Smooth muscle cell (in vitro differentiated cells): ENCODE results near the gene SLC51B. TPM values are rescaled to one million over a fixed set of nuclear protein-coding genes. Genes with fewer than 3 reads are reported as not detected.

Source experiments
- DNase-seq: peaks from one replicate; lab custom pipeline; 2025; ENCODE audit not compliant: unreplicated experiment; lab: John Stamatoyannopoulos, UW
- H2AFZ ChIP-seq: fragments of 200-600 bp; sonication (generic); 2 replicates; pipeline ENCODE4 v1.6.0; 2016; ENCODE audit warnings: antibody characterized with exemption, low read depth, mild to moderate bottlenecking
- H3F3A ChIP-seq: fragments of 200-600 bp; sonication (generic); 2 replicates; pipeline ENCODE4 v1.6.0; 2017; ENCODE audit warnings: antibody characterized with exemption, low read depth
- H3K27ac ChIP-seq: fragments of 200-600 bp; sonication (generic); 2 replicates; pipeline ENCODE4 v1.5.1; 2016; ENCODE audit warnings: low read depth, mild to moderate bottlenecking
- H3K27me3 ChIP-seq: fragments of 200-600 bp; sonication (generic); 2 replicates; pipeline ENCODE4 v1.6.1; 2016; ENCODE audit warnings: low read depth, mild to moderate bottlenecking
- H3K36me3 ChIP-seq: fragments of 200-600 bp; sonication (generic); 2 replicates; pipeline ENCODE4 v1.5.1; 2016; ENCODE audit warnings: low read depth
- H3K4me1 ChIP-seq: fragments of 200-600 bp; sonication (generic); 2 replicates; pipeline ENCODE4 v1.5.1; 2016; ENCODE audit warnings: low read depth
- H3K4me2 ChIP-seq: fragments of 200-600 bp; sonication (generic); 2 replicates; pipeline ENCODE4 v1.6.0; 2016; ENCODE audit warnings: mild to moderate bottlenecking
- H3K4me3 ChIP-seq: fragments of 200-600 bp; sonication (generic); 2 replicates; pipeline ENCODE4 v1.5.1; 2016; ENCODE audit warnings: mild to moderate bottlenecking
- H3K79me2 ChIP-seq: fragments of 200-600 bp; sonication (generic); 2 replicates; pipeline ENCODE4 v1.6.0; 2016; ENCODE audit warnings: low read depth, mild to moderate bottlenecking
- H3K9ac ChIP-seq: fragments of 200-600 bp; sonication (generic); 2 replicates; pipeline ENCODE4 v1.6.0; 2016; ENCODE audit warnings: low read depth
- H3K9me3 ChIP-seq: fragments of 200-600 bp; sonication (generic); replicated peaks from 2 replicates; pipeline ENCODE4 v1.5.1; 2016; ENCODE audit warnings: low read depth
- H4K20me1 ChIP-seq: fragments of 200-600 bp; sonication (generic); 2 replicates; pipeline ENCODE4 v1.6.0; 2016; ENCODE audit warnings: low read depth
- WGBS: methylation state at CpG from one replicate; pipeline ENCODE4 v1.1.7; 2016; ENCODE audit warnings: low lambda C conversion rate; 5-methylcytosine and 5-hydroxymethylcytosine counted together
- polyA plus RNA-seq: library from polyadenylated mRNA; unstranded; fragments of >200 nt; fragmentation: Nextera tagmentation; extraction: Ambion mirVana; gene quantifications from 2 replicates; pipeline ENCODE4 v1.2.1, GENCODE V29; 2016
- total RNA-seq: library from RNA; depleted of rRNA; stranded (reverse); fragments of >200 nt; gene quantifications from 2 replicates; pipeline ENCODE4 v1.2.3, GENCODE V29; 2014
- TF ChIP-seq, protein P1 (sequence below): fragments of 200-600 bp; sonication (generic); IDR thresholded peaks from 2 replicates; pipeline ENCODE4 v1.5.1; 2017; ENCODE audit warnings: borderline replicate concordance, mild to moderate bottlenecking, antibody characterized with exemption; ENCODE audit not compliant: insufficient read depth, poor library complexity, severe bottlenecking

Gene SLC51B
- total and polyA plus RNA-seq, 2 experiments from 2014 or later: not detected

GRCh38 chr15:65056868-65057548 is 11.8 kb downstream of the SLC51B start:
- H2AFZ ChIP-seq: no peak overlapping the region
- WGBS: 71% methylated on average over 8 of the region's 8 CpGs
- no peak overlapping the region for H3K27ac ChIP-seq
- H3K9ac ChIP-seq: no peak overlapping the region
- H3K36me3 ChIP-seq: no peaks in the 10 kb centered on the region
- H3K4me1 ChIP-seq: no peaks in the 10 kb centered on the region
- no peak overlapping the region for H3K4me3 ChIP-seq
- no peak for DNase-seq
- H3F3A ChIP-seq: no peaks in the 10 kb centered on the region
- H3K4me2 ChIP-seq: no peak overlapping the region
- peaks cover 4% of the 10 kb centered on the region for H4K20me1 ChIP-seq
- no peaks in the 10 kb centered on the region for H3K79me2 ChIP-seq
- TF ChIP-seq, protein P1, sequence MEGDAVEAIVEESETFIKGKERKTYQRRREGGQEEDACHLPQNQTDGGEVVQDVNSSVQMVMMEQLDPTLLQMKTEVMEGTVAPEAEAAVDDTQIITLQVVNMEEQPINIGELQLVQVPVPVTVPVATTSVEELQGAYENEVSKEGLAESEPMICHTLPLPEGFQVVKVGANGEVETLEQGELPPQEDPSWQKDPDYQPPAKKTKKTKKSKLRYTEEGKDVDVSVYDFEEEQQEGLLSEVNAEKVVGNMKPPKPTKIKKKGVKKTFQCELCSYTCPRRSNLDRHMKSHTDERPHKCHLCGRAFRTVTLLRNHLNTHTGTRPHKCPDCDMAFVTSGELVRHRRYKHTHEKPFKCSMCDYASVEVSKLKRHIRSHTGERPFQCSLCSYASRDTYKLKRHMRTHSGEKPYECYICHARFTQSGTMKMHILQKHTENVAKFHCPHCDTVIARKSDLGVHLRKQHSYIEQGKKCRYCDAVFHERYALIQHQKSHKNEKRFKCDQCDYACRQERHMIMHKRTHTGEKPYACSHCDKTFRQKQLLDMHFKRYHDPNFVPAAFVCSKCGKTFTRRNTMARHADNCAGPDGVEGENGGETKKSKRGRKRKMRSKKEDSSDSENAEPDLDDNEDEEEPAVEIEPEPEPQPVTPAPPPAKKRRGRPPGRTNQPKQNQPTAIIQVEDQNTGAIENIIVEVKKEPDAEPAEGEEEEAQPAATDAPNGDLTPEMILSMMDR: no peak
- no peaks in the 10 kb centered on the region for H3K27me3 ChIP-seq
- no peaks in the 10 kb centered on the region for H3K9me3 ChIP-seq

- no peaks in the 10 kb centered on the region for H3K4me1 ChIP-seq
- no peak overlapping the region for H3K27ac ChIP-seq
- no peaks in the 10 kb centered on the region for H3K36me3 ChIP-seq
- no peak overlapping the region for H3K4me3 ChIP-seq
- H3K27me3 ChIP-seq: no peaks in the 10 kb centered on the region
- H3K79me2 ChIP-seq: no peaks in the 10 kb centered on the region
- TF ChIP-seq, protein P1: no peak
- no peak for DNase-seq
- WGBS: 96% methylated on average over 8 of the region's 8 CpGs
- H3K9me3 ChIP-seq: no peaks in the 10 kb centered on the region
- H3F3A ChIP-seq: no peaks in the 10 kb centered on the region
- no peak overlapping the region for H3K9ac ChIP-seq
- no peak overlapping the region for H3K4me2 ChIP-seq
- H2AFZ ChIP-seq: no peak overlapping the region
- H4K20me1 ChIP-seq: peaks cover 4% of the 10 kb centered on the region
Measured at GRCh38 chr15:65057549-65057940, 12.4 kb downstream of the SLC51B start.

DNA sequence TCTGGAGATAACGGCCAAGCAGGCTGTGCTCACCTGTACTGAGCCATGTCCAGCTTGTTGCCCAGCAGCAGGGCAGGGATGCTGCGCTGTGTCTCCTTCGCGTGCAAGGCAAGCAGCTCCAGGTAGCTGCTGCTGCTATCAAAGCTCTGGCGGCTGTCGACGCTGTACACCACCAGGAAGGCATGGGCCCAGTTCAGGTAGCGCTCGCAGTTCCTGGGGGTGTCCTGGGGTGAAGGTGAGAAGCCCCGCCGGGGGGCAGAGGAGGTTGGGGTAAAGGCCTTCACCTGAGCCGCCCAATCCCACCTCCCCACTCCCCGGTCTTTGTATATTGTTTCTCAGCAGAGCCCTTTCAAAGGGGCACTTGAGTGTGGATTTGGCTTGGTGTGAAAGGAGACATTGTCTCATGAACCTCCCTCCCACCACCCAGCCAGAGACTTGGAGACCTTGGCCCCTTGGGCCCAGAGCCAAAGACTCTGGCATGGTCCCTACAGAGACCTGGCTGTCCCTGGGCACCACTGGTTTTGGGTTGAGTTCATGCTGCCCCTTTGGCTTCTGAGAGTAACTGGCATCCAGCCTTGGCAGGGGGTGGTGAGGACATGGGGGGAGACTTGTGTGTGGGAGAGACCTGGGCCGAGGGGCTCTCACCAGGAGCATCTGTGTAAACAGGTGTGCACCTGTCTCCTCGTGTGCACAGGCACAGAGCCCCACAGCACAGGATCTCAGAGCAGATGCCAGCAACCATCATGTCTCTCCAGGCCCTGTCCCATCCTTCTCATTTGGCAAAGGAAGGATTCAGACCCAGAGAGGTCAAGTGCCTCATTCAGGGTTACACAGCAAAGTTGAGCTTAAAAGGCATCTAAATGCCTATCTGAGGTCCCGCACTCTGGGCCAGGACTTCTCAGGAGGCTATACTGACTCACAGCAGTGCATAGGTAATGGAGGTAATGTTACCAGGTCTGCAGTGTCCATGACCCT is 13.5 kb downstream of the SLC51B start:
- no peak overlapping the region for H3K9ac ChIP-seq
- peaks cover 4% of the 10 kb centered on the region for H4K20me1 ChIP-seq
- H3K36me3 ChIP-seq: no peaks in the 10 kb centered on the region
- 92% methylated on average over 16 of the region's 16 CpGs for WGBS
- H3K9me3 ChIP-seq: no peaks in the 10 kb centered on the region
- DNase-seq: no peak
- no peak overlapping the region for H3K4me3 ChIP-seq
- no peak overlapping the region for H3K27ac ChIP-seq
- H3K4me1 ChIP-seq: no peaks in the 10 kb centered on the region
- no peak overlapping the region for H2AFZ ChIP-seq
- TF ChIP-seq, protein P1: no peak
- no peaks in the 10 kb centered on the region for H3F3A ChIP-seq
- H3K27me3 ChIP-seq: no peaks in the 10 kb centered on the region
- no peaks in the 10 kb centered on the region for H3K79me2 ChIP-seq
- no peak overlapping the region for H3K4me2 ChIP-seq
